HG03095 (cell line): ENCODE data around the gene HUNK.

Source experiments
- ATAC-seq: cut with Tn5 transposase; IDR thresholded peaks from one replicate; pipeline ENCODE4 v1.9.1; 2021; ENCODE audit warnings: moderate library complexity; ENCODE audit not compliant: unreplicated experiment

HUNK gene

DNA sequence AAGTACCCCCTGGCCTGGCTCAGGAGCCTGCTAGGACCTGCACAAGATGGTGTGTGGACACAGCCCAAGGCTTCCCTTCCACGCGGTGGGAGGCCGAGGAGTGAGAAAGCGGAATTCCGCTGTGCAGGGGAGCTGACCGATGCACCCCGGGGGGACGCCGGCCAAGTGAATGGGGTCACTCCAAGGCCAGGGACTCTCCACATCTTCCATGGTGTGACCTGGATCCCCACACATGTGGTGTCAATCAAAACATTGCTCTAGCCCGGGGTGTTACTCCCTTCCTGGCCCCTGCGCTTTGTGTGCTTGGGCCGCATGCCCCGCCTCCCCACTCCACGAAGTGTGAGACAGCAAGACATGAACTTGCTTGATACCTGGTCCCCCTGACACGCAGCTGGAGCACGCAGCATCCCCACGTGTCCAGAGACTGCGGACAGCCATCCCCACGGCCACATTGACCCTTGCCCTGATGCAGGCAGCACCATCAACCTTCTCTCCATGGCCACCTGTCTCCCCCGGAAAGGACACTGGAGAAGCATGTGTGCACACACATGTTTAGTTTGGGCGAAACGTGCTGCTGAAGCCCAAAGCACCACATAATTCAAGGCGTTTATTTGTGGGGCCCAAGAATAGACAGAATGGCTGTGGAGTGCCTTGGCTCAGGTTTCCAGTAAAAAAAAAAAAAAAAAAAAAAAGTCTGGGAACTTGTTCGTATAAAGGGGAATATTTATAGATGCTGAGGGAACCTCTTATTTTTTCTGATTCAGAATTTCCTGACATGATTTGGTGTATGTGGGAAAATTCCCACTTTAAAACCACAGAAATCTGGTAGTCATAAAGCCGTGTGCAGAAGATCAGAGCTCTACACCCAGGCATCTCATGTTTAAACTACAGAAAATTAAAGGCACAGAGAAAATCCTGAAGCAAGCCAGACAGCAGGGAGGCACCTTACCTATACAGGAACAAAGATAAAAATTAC, 171.7 kb downstream of the HUNK start:
- no peak for ATAC-seq

DNA sequence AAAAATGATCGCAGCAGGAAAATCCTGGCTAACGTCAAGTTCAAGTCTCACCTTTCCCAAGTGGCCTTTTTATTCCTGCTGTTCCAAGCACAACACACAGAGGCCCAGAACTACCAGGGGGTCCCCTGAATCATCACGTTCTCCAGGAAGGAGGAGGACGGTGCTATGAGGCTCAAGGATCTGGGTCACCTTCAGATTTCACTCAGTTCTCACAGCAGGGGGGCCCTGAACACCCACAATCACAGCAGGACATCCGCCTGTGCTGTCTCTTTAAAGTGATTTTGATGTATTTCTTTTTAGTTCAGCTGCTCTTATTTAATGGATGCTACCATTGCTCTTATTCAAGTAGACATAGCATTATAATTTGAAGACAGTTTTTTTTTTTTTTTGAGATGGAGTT, 173.4 kb downstream of the HUNK start:
- no peak for ATAC-seq

GRCh38 chr21:32048353-32048752, 175.5 kb downstream of the HUNK start:
- ATAC-seq, result no peak
